ENCODE results near the gene RPS6KB1. TPM values are rescaled to one million over a fixed set of nuclear protein-coding genes. Genes with fewer than 3 reads are reported as not detected.
"Not testable (repeated sequence)": the region's sequence is repeated elsewhere in the genome, so short reads cannot be mapped to it uniquely, and the experiment has no call there.

Gene RPS6KB1
- total RNA-seq, 2 experiments from 2014 or later: 41.6 to 44.8 TPM

DNA sequence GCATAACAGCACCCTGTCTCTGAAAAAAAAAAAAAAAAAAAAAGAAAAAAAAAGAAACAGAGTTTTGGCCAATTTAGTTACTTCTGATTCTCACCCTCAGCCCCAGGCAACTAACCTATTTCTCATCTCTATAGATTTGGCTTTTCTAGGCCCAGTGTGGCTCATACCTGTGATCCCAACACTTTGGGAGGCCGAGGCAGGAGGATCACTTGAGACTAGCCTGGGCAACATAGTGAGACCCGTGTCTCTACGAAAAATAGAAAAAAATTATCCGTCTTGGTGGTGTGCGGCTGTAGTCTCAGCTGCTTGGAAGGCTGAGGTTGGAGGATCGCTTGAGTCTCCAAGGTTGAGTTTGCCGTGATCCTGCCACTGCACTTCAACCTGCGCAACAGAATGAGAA, 8.7 kb downstream of the RPS6KB1 start:
- no peak overlapping the region for H3K4me3 Mint-ChIP-seq
- no peaks in the 10 kb centered on the region for H3K27me3 Mint-ChIP-seq
- peaks cover 35% of the 10 kb centered on the region for H3K4me1 Mint-ChIP-seq (ENCODE audit: low read depth)
- no peak overlapping the region for H3K27ac Mint-ChIP-seq
- CTCF ChIA-PET: interaction anchor here (2.3 kb wide), 1 partner anchor 13 kb away, joined by 11 read pairs; no protein-coding TSS in a partner anchor
- H3K36me3 Mint-ChIP-seq: peaks cover 3% of the 10 kb centered on the region
- no peak for DNase-seq
- no peaks in the 10 kb centered on the region for H3K9me3 Mint-ChIP-seq
- intact Hi-C loops (cut with micrococcal nuclease): no loop called here
- POLR2A ChIA-PET: interaction anchor here (1.4 kb wide), 1 partner anchor 8 kb away, joined by 3 read pairs; no protein-coding TSS in a partner anchor

DNA sequence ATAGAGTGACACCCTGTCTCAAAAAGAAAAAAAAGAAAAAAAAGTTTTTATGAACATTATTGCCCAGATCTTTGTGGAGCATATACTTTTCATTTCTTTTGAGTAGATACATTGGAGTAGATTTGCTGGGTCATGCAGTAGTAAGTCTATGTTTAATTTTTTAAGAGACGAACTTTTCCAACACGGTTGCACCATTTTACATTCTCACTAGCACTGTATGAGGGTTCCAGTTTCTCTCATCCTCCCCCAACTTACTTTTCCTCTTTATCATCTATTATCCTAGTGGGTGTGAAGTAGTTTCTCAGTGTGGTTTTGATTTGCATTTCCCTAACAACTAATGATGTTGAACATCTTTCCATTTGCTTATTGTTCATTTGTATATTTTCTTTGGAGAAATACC, 10.5 kb downstream of the RPS6KB1 start:
- intact Hi-C loops (cut with micrococcal nuclease): no loop called here
- Mint-ChIP-seq H3K36me3 (peaks cover 5% of the 10 kb centered on the region), H3K27me3 (no peaks in the 10 kb centered on the region), H3K27ac (peak overlapping the region; percentile 39), H3K4me3 (no peak overlapping the region), H3K9me3 (no peaks in the 10 kb centered on the region), H3K4me1 (ENCODE audit: low read depth) (peaks cover 28% of the 10 kb centered on the region)
- CTCF ChIA-PET: interaction anchor here (1.1 kb wide), 1 partner anchor 12 kb away, joined by 3 read pairs; no protein-coding TSS in a partner anchor
- POLR2A ChIA-PET: no interaction called here
- DNase-seq: no peak

DNA sequence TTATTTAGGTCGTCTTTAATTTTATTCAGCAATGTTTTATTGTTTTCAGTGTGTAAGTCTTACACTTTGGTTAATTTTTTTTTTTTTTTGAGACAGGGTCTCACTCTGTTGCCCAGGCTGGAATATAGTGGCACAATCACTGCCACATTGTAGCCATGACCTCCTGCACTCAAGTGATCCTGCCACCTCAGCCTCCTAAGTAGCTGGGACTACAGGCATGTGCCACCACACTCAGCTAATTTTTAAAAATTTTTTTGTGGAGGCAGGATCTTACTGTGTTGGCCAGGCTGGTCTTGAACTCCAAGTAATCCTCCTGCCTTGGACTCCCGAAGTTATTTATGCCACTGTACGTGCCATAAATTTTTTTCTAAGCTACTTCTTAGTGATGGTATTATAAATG, 14.5 kb downstream of the RPS6KB1 start:
- H3K4me3 Mint-ChIP-seq: no peak overlapping the region
- H3K4me1 Mint-ChIP-seq (ENCODE audit: low read depth): peaks cover 19% of the 10 kb centered on the region
- H3K9me3 Mint-ChIP-seq: no peaks in the 10 kb centered on the region
- ChIA-PET CTCF (interaction anchor here (1.0 kb wide), 1 partner anchor 130 kb away, joined by 3 read pairs; no protein-coding TSS in a partner anchor), POLR2A (no interaction called here)
- intact Hi-C loops (cut with micrococcal nuclease): no loop called here
- H3K27me3 Mint-ChIP-seq: no peaks in the 10 kb centered on the region
- H3K27ac Mint-ChIP-seq: no peak overlapping the region
- DNase-seq: no peak
- H3K36me3 Mint-ChIP-seq: peaks cover 10% of the 10 kb centered on the region

DNA sequence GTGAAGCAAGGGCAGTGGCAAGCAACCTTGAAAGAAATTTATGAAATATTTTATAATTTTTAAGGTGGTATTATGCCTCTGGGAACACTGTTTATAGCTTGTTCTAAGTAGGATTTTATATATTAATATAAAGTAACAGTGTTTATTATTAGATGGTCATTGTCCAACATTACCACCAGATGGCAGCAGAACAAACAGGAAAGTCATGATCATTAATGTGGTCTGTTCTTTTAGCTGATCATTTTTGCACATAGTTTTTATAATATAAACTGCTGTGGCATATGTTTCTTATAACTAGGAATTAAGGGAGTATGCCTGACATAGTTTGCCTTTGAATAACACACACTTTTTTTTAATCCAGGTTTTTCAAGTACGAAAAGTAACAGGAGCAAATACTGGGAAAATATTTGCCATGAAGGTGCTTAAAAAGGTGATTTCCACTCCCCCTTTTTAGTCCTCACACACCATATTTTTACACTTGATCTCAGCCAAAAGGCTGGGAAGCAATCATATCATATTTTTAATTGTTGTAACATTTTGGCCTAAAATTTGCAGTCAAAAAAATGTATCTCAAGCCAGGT, 21.4 kb downstream of the RPS6KB1 start:
- intact Hi-C loops (cut with micrococcal nuclease): loop anchor here (5.0 kb wide), 1 partner anchor 48 kb away; the partner anchor contains the start of gene RNFT1
- POLR2A ChIA-PET: interaction anchor here (0.6 to 1.1 kb wide), 2 partner anchors 21 to 122 kb away, joined by 3 read pairs; no protein-coding TSS in a partner anchor
- Mint-ChIP-seq H3K9me3 (no peaks in the 10 kb centered on the region), H3K36me3 (peaks cover 39% of the 10 kb centered on the region), H3K27ac (no peak overlapping the region), H3K4me3 (no peak overlapping the region), H3K27me3 (no peaks in the 10 kb centered on the region), H3K4me1 (ENCODE audit: low read depth) (no peaks in the 10 kb centered on the region)
- no peak for DNase-seq
- CTCF ChIA-PET: interaction anchor here (0.6 to 2.7 kb wide), 28 partner anchors 9 to 270 kb away, joined by 3 to 14 read pairs (median 5); partner anchors contain the start of genes HEATR6, PTRH2, RNFT1 and RPS6KB1

DNA sequence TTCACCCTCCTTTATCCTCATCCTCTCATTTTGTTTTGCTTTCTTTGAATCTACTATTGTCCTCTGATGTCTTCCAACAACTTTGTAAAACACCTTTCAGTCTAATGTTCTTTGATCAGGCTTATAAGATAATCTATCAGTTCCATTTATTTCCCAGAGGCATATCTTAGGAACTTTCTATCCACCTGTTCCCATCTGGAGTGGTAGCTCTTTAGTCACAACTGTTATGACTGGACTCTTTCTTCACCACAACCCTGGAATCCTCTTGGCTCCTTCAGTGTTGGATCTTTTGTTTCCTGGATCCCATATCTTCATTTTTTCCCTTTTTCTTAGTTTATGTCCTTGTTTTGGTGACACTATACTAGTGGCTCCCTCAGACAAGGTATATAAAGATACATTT, 23.5 kb downstream of the RPS6KB1 start:
- Mint-ChIP-seq H3K4me1 (ENCODE audit: low read depth) (no peaks in the 10 kb centered on the region), H3K9me3 (no peaks in the 10 kb centered on the region), H3K27ac (no peak overlapping the region), H3K36me3 (peaks cover 48% of the 10 kb centered on the region), H3K4me3 (no peak overlapping the region), H3K27me3 (no peaks in the 10 kb centered on the region)
- ChIA-PET CTCF (interaction anchor here (0.6 kb wide), 1 partner anchor 394 kb away, joined by 3 read pairs; no protein-coding TSS in a partner anchor), POLR2A (no interaction called here)
- intact Hi-C loops (cut with micrococcal nuclease): no loop called here
- DNase-seq: no peak

DNA sequence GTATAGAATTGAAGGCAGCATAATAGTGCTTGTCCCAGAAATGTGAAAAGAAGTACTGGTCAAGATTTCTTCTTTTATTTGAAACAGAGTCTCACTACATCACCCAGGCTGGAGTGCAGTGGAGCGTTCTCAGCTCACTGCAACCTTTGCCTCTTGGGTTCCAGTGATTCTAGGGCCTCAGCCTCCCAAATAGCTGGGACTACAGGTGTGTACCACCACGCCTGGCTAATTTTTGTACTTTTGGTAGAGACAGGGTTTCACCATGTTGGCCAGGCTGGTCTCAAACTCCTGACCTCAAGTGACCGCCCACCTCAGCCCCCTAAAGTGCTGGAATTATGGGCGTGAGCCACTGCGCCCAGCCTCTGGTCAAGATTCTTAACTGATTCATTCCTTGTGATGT, 27.7 kb downstream of the RPS6KB1 start:
- peaks cover 40% of the 10 kb centered on the region for H3K36me3 Mint-ChIP-seq
- H3K27ac Mint-ChIP-seq; H3K9me3 Mint-ChIP-seq; POLR2A ChIA-PET; CTCF ChIA-PET; H3K4me3 Mint-ChIP-seq; H3K27me3 Mint-ChIP-seq; intact Hi-C loops (cut with micrococcal nuclease); DNase-seq; H3K4me1 Mint-ChIP-seq (ENCODE audit: low read depth): not testable (repeated sequence)

DNA sequence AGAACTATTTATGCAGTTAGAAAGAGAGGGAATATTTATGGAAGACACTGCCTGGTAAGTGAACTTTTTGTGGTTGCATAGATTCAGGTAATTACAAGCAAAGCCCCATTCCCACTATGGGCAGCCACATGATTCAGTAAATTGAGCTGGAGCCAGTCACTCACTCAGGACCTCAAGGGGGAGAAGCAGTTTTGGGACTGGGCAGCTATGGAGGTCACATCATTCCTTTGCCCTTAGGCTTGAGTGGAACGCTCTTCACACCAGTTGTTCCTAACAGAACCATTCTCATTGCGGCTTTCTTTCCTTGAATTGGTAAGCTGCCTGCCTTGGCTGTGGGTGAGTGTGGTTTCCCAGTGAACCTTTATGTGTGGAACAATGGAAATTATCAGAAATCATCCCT, 37.2 kb downstream of the RPS6KB1 start:
- H3K4me1 Mint-ChIP-seq (ENCODE audit: low read depth); H3K27ac Mint-ChIP-seq; intact Hi-C loops (cut with micrococcal nuclease); H3K9me3 Mint-ChIP-seq; DNase-seq; H3K4me3 Mint-ChIP-seq; H3K27me3 Mint-ChIP-seq: not testable (repeated sequence)
- CTCF ChIA-PET: interaction anchor here (0.6 kb wide), 1 partner anchor 1196 kb away, joined by 4 read pairs; no protein-coding TSS in a partner anchor
- POLR2A ChIA-PET: interaction anchor here (0.6 kb wide), 1 partner anchor 806 kb away, joined by 4 read pairs; no protein-coding TSS in a partner anchor
- peaks cover 54% of the 10 kb centered on the region for H3K36me3 Mint-ChIP-seq

DNA sequence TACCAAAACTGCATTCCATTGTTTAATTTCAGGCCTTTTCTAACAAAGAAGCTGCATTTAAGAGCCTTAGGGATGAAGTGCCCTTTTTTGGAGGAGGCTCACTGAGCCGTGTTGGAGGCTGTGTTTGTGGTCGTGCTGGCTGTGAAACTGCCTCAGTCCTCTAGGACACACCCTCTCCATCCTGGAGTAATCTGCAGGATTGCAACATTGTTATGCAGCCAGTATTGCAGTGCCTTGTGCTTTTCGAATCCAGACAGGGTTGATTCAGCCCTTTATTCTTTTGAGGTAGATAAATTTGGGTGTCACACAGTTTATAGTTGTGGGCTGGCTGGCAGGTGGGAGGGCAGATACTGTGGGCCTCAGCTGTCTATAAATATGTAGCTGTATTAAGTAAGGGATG, 37.8 kb downstream of the RPS6KB1 start:
- H3K4me3 Mint-ChIP-seq; CTCF ChIA-PET; H3K27ac Mint-ChIP-seq; DNase-seq; POLR2A ChIA-PET; H3K27me3 Mint-ChIP-seq; H3K4me1 Mint-ChIP-seq (ENCODE audit: low read depth); intact Hi-C loops (cut with micrococcal nuclease); H3K9me3 Mint-ChIP-seq: not testable (repeated sequence)
- H3K36me3 Mint-ChIP-seq: peaks cover 50% of the 10 kb centered on the region

DNA sequence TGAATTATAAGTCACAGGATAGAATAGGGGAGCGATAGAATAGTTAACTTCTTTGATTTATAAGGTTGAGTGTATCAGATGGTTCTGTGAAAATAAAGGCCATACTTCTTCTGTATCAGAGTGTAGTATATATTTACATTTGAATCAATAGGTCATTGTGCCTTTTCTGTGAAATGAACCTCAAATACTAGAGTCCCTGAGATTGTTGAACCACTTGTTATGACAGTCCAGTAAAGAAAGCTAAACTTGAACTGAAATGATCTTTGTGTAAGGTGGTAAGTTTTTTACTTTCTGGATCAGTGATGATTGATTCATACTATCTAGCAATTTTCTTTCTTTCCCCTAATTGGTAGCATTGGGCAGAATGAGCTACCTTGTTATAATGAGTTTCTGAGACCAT, 40.4 kb downstream of the RPS6KB1 start:
- H3K36me3 Mint-ChIP-seq: peaks cover 62% of the 10 kb centered on the region
- H3K4me1 Mint-ChIP-seq (ENCODE audit: low read depth); H3K4me3 Mint-ChIP-seq; intact Hi-C loops (cut with micrococcal nuclease); POLR2A ChIA-PET; DNase-seq; H3K27ac Mint-ChIP-seq; H3K9me3 Mint-ChIP-seq; H3K27me3 Mint-ChIP-seq: not testable (repeated sequence)
- CTCF ChIA-PET: interaction anchor here (2.0 kb wide), 1 partner anchor 19 kb away, joined by 6 read pairs; no protein-coding TSS in a partner anchor

DNA sequence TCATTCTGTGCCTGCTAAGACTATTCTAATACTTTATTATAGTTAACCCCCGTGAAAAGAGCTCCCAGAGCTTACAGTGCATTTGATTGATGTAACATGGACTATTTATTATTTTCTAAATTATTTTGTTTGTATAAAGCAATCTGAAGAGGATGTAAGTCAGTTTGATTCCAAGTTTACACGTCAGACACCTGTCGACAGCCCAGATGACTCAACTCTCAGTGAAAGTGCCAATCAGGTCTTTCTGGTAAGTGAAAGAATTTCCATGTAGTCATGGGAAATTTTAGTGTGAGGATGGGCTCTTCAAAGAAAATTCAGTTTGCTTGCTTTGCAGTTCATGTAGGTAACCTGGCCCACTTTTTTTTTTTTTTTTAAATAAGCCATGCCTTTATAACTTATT, 47.8 kb downstream of the RPS6KB1 start:
- H3K9me3 Mint-ChIP-seq, CTCF ChIA-PET, H3K27me3 Mint-ChIP-seq, H3K4me3 Mint-ChIP-seq: not testable (repeated sequence)
- H3K27ac Mint-ChIP-seq: peak overlapping the region; percentile 91
- DNase-seq: peak; percentile 56
- intact Hi-C loops (cut with micrococcal nuclease): loop anchor here (1.0 to 5.0 kb wide), 3 partner anchors 24 to 188 kb away; partner anchors contain the start of genes RNFT1, RPS6KB1 and TUBD1
- POLR2A ChIA-PET: interaction anchor here (0.6 to 1.9 kb wide), 4 partner anchors 24 to 72 kb away, joined by 3 to 8 read pairs (median 4); partner anchors contain the start of gene RNFT1
- H3K36me3 Mint-ChIP-seq: peaks cover 58% of the 10 kb centered on the region
- H3K4me1 Mint-ChIP-seq (ENCODE audit: low read depth): peaks cover 35% of the 10 kb centered on the region

DNA sequence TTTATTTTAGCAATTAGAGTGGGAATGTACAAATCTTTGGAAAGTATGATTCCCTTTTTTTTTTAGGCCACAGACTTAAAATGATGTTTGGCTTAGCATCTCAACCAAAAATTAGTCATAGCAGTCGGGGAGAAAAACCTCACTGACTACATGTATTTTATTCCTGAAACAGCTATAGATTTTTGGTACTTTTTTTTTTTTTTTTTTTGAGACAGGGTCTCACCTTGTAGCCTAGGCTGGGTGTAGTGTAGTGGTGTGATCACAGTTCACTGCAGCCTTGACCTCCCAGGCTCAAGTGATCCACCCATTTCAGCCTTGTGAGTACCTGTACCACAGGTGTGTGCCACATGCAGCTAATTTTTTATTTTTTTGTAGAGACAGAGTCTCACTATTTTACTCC, 48.2 kb downstream of the RPS6KB1 start:
- no peak overlapping the region for H3K4me3 Mint-ChIP-seq
- CTCF ChIA-PET: interaction anchor here (0.7 kb wide), 1 partner anchor 305 kb away, joined by 3 read pairs; no protein-coding TSS in a partner anchor
- H3K36me3 Mint-ChIP-seq: peaks cover 56% of the 10 kb centered on the region
- no peaks in the 10 kb centered on the region for H3K9me3 Mint-ChIP-seq
- POLR2A ChIA-PET: interaction anchor here (0.6 to 1.9 kb wide), 4 partner anchors 24 to 73 kb away, joined by 3 to 8 read pairs (median 4); partner anchors contain the start of gene RNFT1
- H3K27ac Mint-ChIP-seq: peak overlapping the region; percentile 91
- no peaks in the 10 kb centered on the region for H3K27me3 Mint-ChIP-seq
- intact Hi-C loops (cut with micrococcal nuclease): loop anchor here (1.0 to 5.0 kb wide), 3 partner anchors 23 to 189 kb away; partner anchors contain the start of genes RNFT1, RPS6KB1 and TUBD1
- H3K4me1 Mint-ChIP-seq (ENCODE audit: low read depth): peaks cover 40% of the 10 kb centered on the region
- peak; percentile 20 for DNase-seq

DNA sequence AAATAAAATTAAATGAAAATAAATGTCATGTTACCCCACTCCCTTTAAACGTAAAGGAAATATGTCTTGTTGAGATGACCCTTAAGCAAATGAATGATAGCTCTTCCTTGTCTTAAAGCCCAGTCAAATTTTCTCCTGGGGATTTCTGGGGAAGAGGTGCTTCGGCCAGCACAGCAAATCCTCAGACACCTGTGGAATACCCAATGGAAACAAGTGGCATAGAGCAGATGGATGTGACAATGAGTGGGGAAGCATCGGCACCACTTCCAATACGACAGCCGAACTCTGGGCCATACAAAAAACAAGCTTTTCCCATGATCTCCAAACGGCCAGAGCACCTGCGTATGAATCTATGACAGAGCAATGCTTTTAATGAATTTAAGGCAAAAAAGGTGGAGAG, 53.5 kb downstream of the RPS6KB1 start:
- CTCF ChIA-PET; H3K27me3 Mint-ChIP-seq; POLR2A ChIA-PET; H3K9me3 Mint-ChIP-seq; intact Hi-C loops (cut with micrococcal nuclease); H3K4me3 Mint-ChIP-seq; H3K27ac Mint-ChIP-seq; DNase-seq: not testable (repeated sequence)
- H3K36me3 Mint-ChIP-seq: peaks cover 45% of the 10 kb centered on the region
- peaks cover 29% of the 10 kb centered on the region for H3K4me1 Mint-ChIP-seq (ENCODE audit: low read depth)

All from activated CD4-positive, alpha-beta memory T cell treated with anti-CD3 and anti-CD28 coated beads for 36 hours (primary cell).